Measurements from ENCODE around the gene PTPRN2.
A peak's percentile ranks its signal among the peaks of the same experiment; 100 is the strongest.

The PTPRN2 gene

GRCh38 chr7:158620418-158620817, 32.8 kb upstream of the PTPRN2 start:
- H3K4me3 ChIP-seq (ENCODE audit: low read depth, low read length) = no peak overlapping the region
- TF ChIP-seq POLR2A (IDR thresholded peaks at IDR 0.05; ENCODE audit: extremely low read depth, insufficient read length) = no peak
- no peak for TF ChIP-seq MAX (IDR thresholded peaks at IDR 0.05; ENCODE audit: low read depth, low read length)
- TF ChIP-seq MYC (IDR thresholded peaks at IDR 0.05; ENCODE audit: low read depth, low read length) = no peak
- TF ChIP-seq, protein P1, sequence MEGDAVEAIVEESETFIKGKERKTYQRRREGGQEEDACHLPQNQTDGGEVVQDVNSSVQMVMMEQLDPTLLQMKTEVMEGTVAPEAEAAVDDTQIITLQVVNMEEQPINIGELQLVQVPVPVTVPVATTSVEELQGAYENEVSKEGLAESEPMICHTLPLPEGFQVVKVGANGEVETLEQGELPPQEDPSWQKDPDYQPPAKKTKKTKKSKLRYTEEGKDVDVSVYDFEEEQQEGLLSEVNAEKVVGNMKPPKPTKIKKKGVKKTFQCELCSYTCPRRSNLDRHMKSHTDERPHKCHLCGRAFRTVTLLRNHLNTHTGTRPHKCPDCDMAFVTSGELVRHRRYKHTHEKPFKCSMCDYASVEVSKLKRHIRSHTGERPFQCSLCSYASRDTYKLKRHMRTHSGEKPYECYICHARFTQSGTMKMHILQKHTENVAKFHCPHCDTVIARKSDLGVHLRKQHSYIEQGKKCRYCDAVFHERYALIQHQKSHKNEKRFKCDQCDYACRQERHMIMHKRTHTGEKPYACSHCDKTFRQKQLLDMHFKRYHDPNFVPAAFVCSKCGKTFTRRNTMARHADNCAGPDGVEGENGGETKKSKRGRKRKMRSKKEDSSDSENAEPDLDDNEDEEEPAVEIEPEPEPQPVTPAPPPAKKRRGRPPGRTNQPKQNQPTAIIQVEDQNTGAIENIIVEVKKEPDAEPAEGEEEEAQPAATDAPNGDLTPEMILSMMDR (IDR thresholded peaks at IDR 0.05; ENCODE audit: low read depth, low read length) = no peak
- no peak for DNase-seq (ENCODE audit: low read depth)

DNA sequence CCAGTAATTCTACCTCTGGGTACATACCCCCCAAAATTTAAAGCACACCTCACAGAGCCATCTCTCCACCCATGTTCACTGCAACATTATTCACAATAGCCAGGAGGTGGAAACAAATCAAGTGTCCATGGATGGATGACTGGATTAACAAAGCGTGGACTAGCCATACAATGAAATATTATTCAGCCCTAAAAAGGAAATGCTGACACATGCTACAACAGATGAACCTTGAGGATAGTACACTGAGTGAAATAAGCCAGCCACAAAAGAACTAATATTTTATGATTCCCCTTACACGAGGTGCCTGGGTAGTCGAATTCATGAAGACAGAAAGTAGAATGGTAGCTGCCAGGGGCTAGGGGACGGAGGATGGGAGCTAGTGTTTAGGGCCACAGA, 31.1 kb upstream of the PTPRN2 start:
- no peak for DNase-seq (ENCODE audit: low read depth)
- H3K4me3 ChIP-seq (ENCODE audit: low read depth, low read length) = no peak overlapping the region
- TF ChIP-seq POLR2A (IDR thresholded peaks at IDR 0.05; ENCODE audit: extremely low read depth, insufficient read length) (no peak), MAX (IDR thresholded peaks at IDR 0.05; ENCODE audit: low read depth, low read length) (no peak), MYC (IDR thresholded peaks at IDR 0.05; ENCODE audit: low read depth, low read length) (no peak)
- TF ChIP-seq, protein P1 (IDR thresholded peaks at IDR 0.05; ENCODE audit: low read depth, low read length) = no peak

GRCh38 chr7:158617737-158618128, 30.1 kb upstream of the PTPRN2 start:
- H3K4me3 ChIP-seq (ENCODE audit: low read depth, low read length) = no peak overlapping the region
- no peak for DNase-seq (ENCODE audit: low read depth)
- TF ChIP-seq MYC (IDR thresholded peaks at IDR 0.05; ENCODE audit: low read depth, low read length) (no peak), MAX (IDR thresholded peaks at IDR 0.05; ENCODE audit: low read depth, low read length) (no peak), POLR2A (IDR thresholded peaks at IDR 0.05; ENCODE audit: extremely low read depth, insufficient read length) (no peak)
- TF ChIP-seq, protein P1 (IDR thresholded peaks at IDR 0.05; ENCODE audit: low read depth, low read length) = no peak

DNA sequence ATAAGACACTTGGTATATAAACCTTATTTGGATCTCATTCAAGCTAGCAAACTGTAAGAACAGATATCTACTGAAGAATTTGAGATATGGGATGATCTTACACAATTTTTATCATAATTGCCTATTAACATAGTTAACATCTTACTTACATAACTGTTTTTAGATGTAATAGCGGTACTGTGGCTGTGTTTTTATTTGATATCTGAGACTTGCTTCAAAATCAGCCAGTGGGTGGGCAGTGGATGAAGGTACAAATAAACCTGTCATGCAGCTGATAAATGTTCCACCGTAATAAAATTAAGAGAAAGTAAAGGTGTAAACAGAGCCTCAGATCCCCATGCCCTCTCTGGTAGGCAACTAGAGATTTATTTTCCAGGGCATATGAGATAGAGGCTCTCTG, 28.4 kb upstream of the PTPRN2 start:
- H3K4me3 ChIP-seq (ENCODE audit: low read depth, low read length) = no peak overlapping the region
- DNase-seq (ENCODE audit: low read depth) = no peak
- TF ChIP-seq MYC (IDR thresholded peaks at IDR 0.05; ENCODE audit: low read depth, low read length) (no peak), POLR2A (IDR thresholded peaks at IDR 0.05; ENCODE audit: extremely low read depth, insufficient read length) (no peak), MAX (IDR thresholded peaks at IDR 0.05; ENCODE audit: low read depth, low read length) (no peak)
- TF ChIP-seq, protein P1 (IDR thresholded peaks at IDR 0.05; ENCODE audit: low read depth, low read length) = no peak

GRCh38 chr7:158614700-158615099, 27.1 kb upstream of the PTPRN2 start:
- no peak overlapping the region for H3K4me3 ChIP-seq (ENCODE audit: low read depth, low read length)
- TF ChIP-seq POLR2A (IDR thresholded peaks at IDR 0.05; ENCODE audit: extremely low read depth, insufficient read length) (no peak), MAX (IDR thresholded peaks at IDR 0.05; ENCODE audit: low read depth, low read length) (no peak), MYC (IDR thresholded peaks at IDR 0.05; ENCODE audit: low read depth, low read length) (no peak)
- TF ChIP-seq, protein P1 (IDR thresholded peaks at IDR 0.05; ENCODE audit: low read depth, low read length) = no peak
- no peak for DNase-seq (ENCODE audit: low read depth)

DNA sequence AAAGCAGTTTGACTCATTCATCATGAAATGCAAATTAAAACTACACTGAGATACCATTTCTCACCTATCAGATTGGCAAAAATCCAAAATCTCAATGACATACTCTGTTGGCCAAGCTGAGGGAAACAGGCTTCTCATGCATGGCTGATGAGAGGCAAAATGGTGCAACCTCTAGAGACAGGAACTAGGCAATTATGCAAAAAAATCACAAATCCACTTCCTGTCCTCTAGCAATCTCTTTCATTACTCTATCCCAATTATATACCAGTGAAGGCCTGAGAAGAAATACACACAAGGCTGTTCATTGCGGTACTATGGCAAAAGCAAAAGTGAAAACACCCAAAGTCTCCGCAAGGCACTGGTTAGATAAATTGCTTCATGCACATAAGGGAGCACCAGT, 25.9 kb upstream of the PTPRN2 start:
- DNase-seq (ENCODE audit: low read depth) = peak; percentile 31
- H3K4me3 ChIP-seq (ENCODE audit: low read depth, low read length) = no peak overlapping the region
- TF ChIP-seq, protein P1 (IDR thresholded peaks at IDR 0.05; ENCODE audit: low read depth, low read length) = no peak
- TF ChIP-seq POLR2A (IDR thresholded peaks at IDR 0.05; ENCODE audit: extremely low read depth, insufficient read length) (no peak), MAX (IDR thresholded peaks at IDR 0.05; ENCODE audit: low read depth, low read length) (no peak), MYC (IDR thresholded peaks at IDR 0.05; ENCODE audit: low read depth, low read length) (no peak)
